Measurements from ENCODE around the gene ALDOC.

ALDOC gene

GRCh38 chr17:28551421-28552175 lies 25.1 kb downstream of the ALDOC start:
- Histone ChIP-seq H3K36me3 (ENCODE audit: control insufficient read depth, insufficient read depth, low read length) (peaks cover 41% of the 10 kb centered on the region), H3K27ac (ENCODE audit: low read depth, low read length) (no peak overlapping the region), H3K9ac (ENCODE audit: low read depth, low read length) (peak overlapping the region; percentile 11; the same call in 1 of the 2 replicates), H3K9me3 (ENCODE audit: control insufficient read depth, insufficient read depth, low read length) (no peaks in the 10 kb centered on the region), H3K4me1 (ENCODE audit: control insufficient read depth, insufficient read depth, low read length) (peaks cover 10% of the 10 kb centered on the region), H3K4me3 (ENCODE audit: low read depth, low read length) (peak overlapping the region; percentile 76), H3K27me3 (ENCODE audit: control insufficient read depth, insufficient read depth, low read length) (no peaks in the 10 kb centered on the region)

- H3K27me3 ChIP-seq (ENCODE audit: control insufficient read depth, insufficient read depth, low read length): no peaks in the 10 kb centered on the region
- H3K27ac ChIP-seq (ENCODE audit: low read depth, low read length): no peak overlapping the region
- no peak overlapping the region for H3K9ac ChIP-seq (ENCODE audit: low read depth, low read length)
- H3K4me1 ChIP-seq (ENCODE audit: control insufficient read depth, insufficient read depth, low read length): peaks cover 10% of the 10 kb centered on the region
- H3K9me3 ChIP-seq (ENCODE audit: control insufficient read depth, insufficient read depth, low read length): no peaks in the 10 kb centered on the region
- H3K36me3 ChIP-seq (ENCODE audit: control insufficient read depth, insufficient read depth, low read length): peaks cover 38% of the 10 kb centered on the region
- H3K4me3 ChIP-seq (ENCODE audit: low read depth, low read length): no peak overlapping the region
Measured at GRCh38 chr17:28550858-28551257, 25.8 kb downstream of the ALDOC start.

GRCh38 chr17:28549236-28550132 lies 27.2 kb downstream of the ALDOC start:
- no peak overlapping the region for H3K4me3 ChIP-seq (ENCODE audit: low read depth, low read length)
- H3K9ac ChIP-seq (ENCODE audit: low read depth, low read length): no peak overlapping the region
- no peaks in the 10 kb centered on the region for H3K9me3 ChIP-seq (ENCODE audit: control insufficient read depth, insufficient read depth, low read length)
- H3K27ac ChIP-seq (ENCODE audit: low read depth, low read length): no peak overlapping the region
- peaks cover 12% of the 10 kb centered on the region for H3K4me1 ChIP-seq (ENCODE audit: control insufficient read depth, insufficient read depth, low read length)
- peaks cover 26% of the 10 kb centered on the region for H3K36me3 ChIP-seq (ENCODE audit: control insufficient read depth, insufficient read depth, low read length)
- no peaks in the 10 kb centered on the region for H3K27me3 ChIP-seq (ENCODE audit: control insufficient read depth, insufficient read depth, low read length)

- Histone ChIP-seq H3K9ac (ENCODE audit: low read depth, low read length) (no peak overlapping the region), H3K9me3 (ENCODE audit: control insufficient read depth, insufficient read depth, low read length) (no peaks in the 10 kb centered on the region)
Measured at GRCh38 chr17:28548417-28549130, 28.1 kb downstream of the ALDOC start.

GRCh38 chr17:28547623-28548416 lies 28.9 kb downstream of the ALDOC start:
- Histone ChIP-seq H3K9ac (ENCODE audit: low read depth, low read length) (no peak overlapping the region), H3K4me3 (ENCODE audit: low read depth, low read length) (no peak overlapping the region), H3K4me1 (ENCODE audit: control insufficient read depth, insufficient read depth, low read length) (peaks cover 11% of the 10 kb centered on the region), H3K27me3 (ENCODE audit: control insufficient read depth, insufficient read depth, low read length) (no peaks in the 10 kb centered on the region), H3K27ac (ENCODE audit: low read depth, low read length) (no peak overlapping the region), H3K36me3 (ENCODE audit: control insufficient read depth, insufficient read depth, low read length) (peaks cover 13% of the 10 kb centered on the region), H3K9me3 (ENCODE audit: control insufficient read depth, insufficient read depth, low read length) (no peaks in the 10 kb centered on the region)

More at GRCh38 chr17:28548417-28549130, 28.1 kb downstream of the ALDOC start:
- Histone ChIP-seq H3K4me1 (ENCODE audit: control insufficient read depth, insufficient read depth, low read length) (peaks cover 16% of the 10 kb centered on the region), H3K4me3 (ENCODE audit: low read depth, low read length) (no peak overlapping the region), H3K27me3 (ENCODE audit: control insufficient read depth, insufficient read depth, low read length) (no peaks in the 10 kb centered on the region), H3K36me3 (ENCODE audit: control insufficient read depth, insufficient read depth, low read length) (peaks cover 17% of the 10 kb centered on the region), H3K27ac (ENCODE audit: low read depth, low read length) (no peak overlapping the region)

GRCh38 chr17:28547096-28547622 lies 29.5 kb downstream of the ALDOC start:
- Histone ChIP-seq H3K27me3 (ENCODE audit: control insufficient read depth, insufficient read depth, low read length) (no peaks in the 10 kb centered on the region), H3K27ac (ENCODE audit: low read depth, low read length) (no peak overlapping the region), H3K9ac (ENCODE audit: low read depth, low read length) (no peak overlapping the region), H3K9me3 (ENCODE audit: control insufficient read depth, insufficient read depth, low read length) (no peaks in the 10 kb centered on the region), H3K4me3 (ENCODE audit: low read depth, low read length) (no peak overlapping the region), H3K4me1 (ENCODE audit: control insufficient read depth, insufficient read depth, low read length) (peaks cover 9% of the 10 kb centered on the region; the same call in 1 of the 2 replicates), H3K36me3 (ENCODE audit: control insufficient read depth, insufficient read depth, low read length) (peaks cover 13% of the 10 kb centered on the region)

GRCh38 chr17:28545787-28546415 lies 30.8 kb downstream of the ALDOC start:
- Histone ChIP-seq H3K27me3 (ENCODE audit: control insufficient read depth, insufficient read depth, low read length) (no peaks in the 10 kb centered on the region), H3K27ac (ENCODE audit: low read depth, low read length) (no peak overlapping the region), H3K4me1 (ENCODE audit: control insufficient read depth, insufficient read depth, low read length) (peaks cover 9% of the 10 kb centered on the region; the same call in 1 of the 2 replicates), H3K9ac (ENCODE audit: low read depth, low read length) (no peak overlapping the region), H3K36me3 (ENCODE audit: control insufficient read depth, insufficient read depth, low read length) (peaks cover 13% of the 10 kb centered on the region), H3K9me3 (ENCODE audit: control insufficient read depth, insufficient read depth, low read length) (no peaks in the 10 kb centered on the region), H3K4me3 (ENCODE audit: low read depth, low read length) (no peak overlapping the region)

- Histone ChIP-seq H3K27ac (ENCODE audit: low read depth, low read length) (no peak overlapping the region), H3K9me3 (ENCODE audit: control insufficient read depth, insufficient read depth, low read length) (no peaks in the 10 kb centered on the region), H3K4me3 (ENCODE audit: low read depth, low read length) (no peak overlapping the region), H3K27me3 (ENCODE audit: control insufficient read depth, insufficient read depth, low read length) (no peaks in the 10 kb centered on the region), H3K4me1 (ENCODE audit: control insufficient read depth, insufficient read depth, low read length) (peaks cover 9% of the 10 kb centered on the region; the same call in 1 of the 2 replicates), H3K9ac (ENCODE audit: low read depth, low read length) (no peak overlapping the region), H3K36me3 (ENCODE audit: control insufficient read depth, insufficient read depth, low read length) (peaks cover 13% of the 10 kb centered on the region)
Measured at GRCh38 chr17:28545141-28545503, 31.6 kb downstream of the ALDOC start.

- H3K4me1 ChIP-seq (ENCODE audit: control insufficient read depth, insufficient read depth, low read length): peaks cover 9% of the 10 kb centered on the region; the same call in 1 of the 2 replicates
- peaks cover 13% of the 10 kb centered on the region for H3K36me3 ChIP-seq (ENCODE audit: control insufficient read depth, insufficient read depth, low read length)
- no peak overlapping the region for H3K9ac ChIP-seq (ENCODE audit: low read depth, low read length)
- no peak overlapping the region for H3K4me3 ChIP-seq (ENCODE audit: low read depth, low read length)
- H3K27me3 ChIP-seq (ENCODE audit: control insufficient read depth, insufficient read depth, low read length): no peaks in the 10 kb centered on the region
- no peak overlapping the region for H3K27ac ChIP-seq (ENCODE audit: low read depth, low read length)
- H3K9me3 ChIP-seq (ENCODE audit: control insufficient read depth, insufficient read depth, low read length): no peaks in the 10 kb centered on the region
Measured at GRCh38 chr17:28544402-28545140, 32.1 kb downstream of the ALDOC start.

Data from HUES48 (cell line).